Measurements from ENCODE around the gene GALNT9.

DNA sequence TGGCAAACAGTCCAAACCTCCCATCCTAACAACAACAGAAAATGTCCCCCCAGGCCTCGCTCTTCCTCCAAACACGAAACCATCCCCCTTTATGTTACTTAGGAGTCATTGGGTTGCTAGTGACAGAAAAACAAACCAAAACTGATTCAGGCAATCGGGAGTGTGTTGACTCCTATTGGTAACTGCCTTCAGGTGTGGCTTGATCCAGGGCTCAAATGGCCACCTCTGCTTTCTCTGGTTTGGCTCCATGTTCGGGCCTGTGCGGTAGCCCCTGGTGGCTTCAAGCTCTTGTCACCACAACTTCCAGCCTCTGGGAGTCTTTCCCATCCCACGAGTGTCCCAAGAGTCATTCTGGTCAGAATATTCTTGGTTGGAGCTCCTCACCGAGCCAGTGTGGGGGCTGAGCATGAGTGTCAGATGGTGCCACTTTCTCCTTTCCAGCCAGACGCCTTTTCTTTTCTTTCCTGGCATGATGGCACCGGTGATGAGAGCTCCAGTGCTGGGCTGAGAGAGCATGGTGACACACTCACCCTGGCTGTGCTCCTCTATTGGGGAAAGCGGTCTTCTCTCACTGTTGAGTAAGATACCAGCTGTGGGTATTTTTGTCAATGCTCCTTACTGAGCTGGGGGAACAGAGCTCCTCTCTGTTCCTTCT, 146.6 kb downstream of the GALNT9 start:
- TF ChIP-seq, protein P1, sequence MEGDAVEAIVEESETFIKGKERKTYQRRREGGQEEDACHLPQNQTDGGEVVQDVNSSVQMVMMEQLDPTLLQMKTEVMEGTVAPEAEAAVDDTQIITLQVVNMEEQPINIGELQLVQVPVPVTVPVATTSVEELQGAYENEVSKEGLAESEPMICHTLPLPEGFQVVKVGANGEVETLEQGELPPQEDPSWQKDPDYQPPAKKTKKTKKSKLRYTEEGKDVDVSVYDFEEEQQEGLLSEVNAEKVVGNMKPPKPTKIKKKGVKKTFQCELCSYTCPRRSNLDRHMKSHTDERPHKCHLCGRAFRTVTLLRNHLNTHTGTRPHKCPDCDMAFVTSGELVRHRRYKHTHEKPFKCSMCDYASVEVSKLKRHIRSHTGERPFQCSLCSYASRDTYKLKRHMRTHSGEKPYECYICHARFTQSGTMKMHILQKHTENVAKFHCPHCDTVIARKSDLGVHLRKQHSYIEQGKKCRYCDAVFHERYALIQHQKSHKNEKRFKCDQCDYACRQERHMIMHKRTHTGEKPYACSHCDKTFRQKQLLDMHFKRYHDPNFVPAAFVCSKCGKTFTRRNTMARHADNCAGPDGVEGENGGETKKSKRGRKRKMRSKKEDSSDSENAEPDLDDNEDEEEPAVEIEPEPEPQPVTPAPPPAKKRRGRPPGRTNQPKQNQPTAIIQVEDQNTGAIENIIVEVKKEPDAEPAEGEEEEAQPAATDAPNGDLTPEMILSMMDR (IDR thresholded peaks at IDR 0.05), result no peak
- no peak for TF ChIP-seq POLR2A (IDR thresholded peaks at IDR 0.05)
